B cell (primary cell): Measurements from ENCODE around the gene ESYT1. TPM values are rescaled to one million over a fixed set of nuclear protein-coding genes. Genes with fewer than 3 reads are reported as not detected.

Experiments used
- ATAC-seq: fragments of 200-7000 bp; cut with Tn5 transposase; one replicate; pipeline ENCODE4 v1.10.0; 2021; ENCODE audit warnings: low read depth, mild to moderate bottlenecking, moderate number of reproducible peaks, moderate library complexity
- CTCF ChIA-PET: fragments of 350-600 bp; sonication (Branson Sonifier 250); formaldehyde crosslinking; loops from one replicate; lab custom pipeline; 2021; ENCODE audit warnings: antibody characterized with exemption, inconsistent platforms; lab: Charles Lee
- POLR2A ChIA-PET: fragments of 350-600 bp; sonication (Branson Sonifier 250); formaldehyde crosslinking; loops from one replicate; lab custom pipeline; 2021; ENCODE audit warnings: antibody characterized with exemption; lab: Charles Lee
- DNase-seq: peaks from one replicate; pipeline ENCODE4 v3.0.0; 2013
- H2AFZ ChIP-seq: 2 replicates; pipeline ENCODE4 v1.6.1; 2012; ENCODE audit warnings: mild to moderate bottlenecking, low read depth, low read length; ENCODE audit not compliant: insufficient read depth, poor library complexity, severe bottlenecking
- H3K27ac ChIP-seq, 2 donors: 1 replicate in 1 of 2; 2 replicates in 1 of 2; pipeline ENCODE4 v1.5.1; 2012 to 2013; ENCODE audit warnings: low read length in 2 of 2, mild to moderate bottlenecking in 2 of 2, moderate library complexity in 1 of 2
- H3K27me3 ChIP-seq, 4 experiments: fragments of 200-600 bp in 1 of 4; sonication (generic) in 1 of 4; replicated peaks in 1 of 4; 1 replicate in 2 of 4; 2 replicates in 2 of 4; pipeline versions ENCODE4 v1.6.1 to v1.7.0; 2013 to 2016; ENCODE audit warnings: low read length in 3 of 4, mild to moderate bottlenecking in 2 of 4, mixed read lengths in 1 of 4, moderate library complexity in 1 of 4; ENCODE audit not compliant: insufficient read depth in 4 of 4, control insufficient read depth in 3 of 4; ENCODE audit errors: control extremely low read depth in 1 of 4
- H3K36me3 ChIP-seq, 2 experiments: replicated peaks in 1 of 2; 1 replicate in 1 of 2; 2 replicates in 1 of 2; pipeline versions ENCODE4 v1.6.1 to v1.7.1; 2013; ENCODE audit warnings: low read length in 1 of 2; ENCODE audit not compliant: insufficient read depth in 2 of 2, control insufficient read depth in 1 of 2; ENCODE audit errors: control extremely low read depth in 1 of 2, extremely low read depth in 1 of 2
- H3K4me1 ChIP-seq, 2 donors: fragments of 200-600 bp in 1 of 2; sonication (generic) in 1 of 2; 1 replicate in 1 of 2; 2 replicates in 1 of 2; pipeline versions ENCODE4 v1.5.1 to v1.6.1; 2013 to 2017; ENCODE audit warnings: low read length in 2 of 2; ENCODE audit not compliant: control insufficient read depth in 2 of 2, insufficient read depth in 2 of 2
- H3K4me2 ChIP-seq: replicated peaks from 2 replicates; pipeline ENCODE3; 2012; ENCODE audit warnings: mild to moderate bottlenecking, low read depth, low read length; ENCODE audit not compliant: poor library complexity, severe bottlenecking
- H3K4me3 ChIP-seq, 5 experiments: fragments of 200-600 bp in 1 of 5; sonication (generic) in 1 of 5; 1 replicate in 3 of 5; 2 replicates in 2 of 5; pipeline versions ENCODE4 v1.5.1 to v1.7.0; 2011 to 2016; ENCODE audit warnings: low read length in 4 of 5, mild to moderate bottlenecking in 4 of 5, low read depth in 2 of 5, control low read depth in 1 of 5, moderate library complexity in 1 of 5; ENCODE audit not compliant: insufficient read depth in 1 of 5; ENCODE audit errors: control extremely low read depth in 1 of 5, extremely low read depth in 1 of 5
- H3K79me2 ChIP-seq: fragments of 200-600 bp; sonication (generic); one replicate; pipeline ENCODE4 v1.6.0; 2016; ENCODE audit warnings: low read length; ENCODE audit not compliant: control insufficient read depth, insufficient read depth
- H3K9ac ChIP-seq: fragments of 200-600 bp; sonication (generic); 2 replicates; pipeline ENCODE4 v1.6.1; 2017; ENCODE audit warnings: mild to moderate bottlenecking, low read length, moderate library complexity
- H3K9me3 ChIP-seq, 3 donors: one replicate each; pipeline versions ENCODE4 v1.6.1 to v1.7.1; 2013; ENCODE audit warnings: low read length in 2 of 3; ENCODE audit not compliant: control insufficient read depth in 2 of 3, insufficient read depth in 1 of 3; ENCODE audit errors: control extremely low read depth in 1 of 3
- H4K20me1 ChIP-seq: 2 replicates; pipeline ENCODE4 v1.6.0; 2012; ENCODE audit warnings: mild to moderate bottlenecking, low read length; ENCODE audit not compliant: insufficient read depth, control insufficient read depth, poor library complexity, severe bottlenecking
- H3K27ac Mint-ChIP-seq: one replicate; pipeline ENCODE4 v1.8.0; 2021; ENCODE audit warnings: mixed read lengths
- H3K27me3 Mint-ChIP-seq: one replicate; pipeline ENCODE4 v1.8.0; 2021; ENCODE audit warnings: mixed read lengths
- H3K4me1 Mint-ChIP-seq: one replicate; pipeline ENCODE4 v1.8.0; 2021; ENCODE audit warnings: mixed read lengths
- H3K4me3 Mint-ChIP-seq: one replicate; pipeline ENCODE4 v1.8.0; 2021; ENCODE audit warnings: mixed read lengths
- H3K9me3 Mint-ChIP-seq: one replicate; pipeline ENCODE4 v1.8.0; 2022; ENCODE audit warnings: mixed read lengths; ENCODE audit not compliant: insufficient read depth
- CTCF ChIP-seq: fragments of 200-600 bp; IDR thresholded peaks from one replicate; pipeline ENCODE4 v1.8.0; 2022; ENCODE audit warnings: antibody characterized with exemption, mild to moderate bottlenecking
- EZH2 ChIP-seq: IDR thresholded peaks from 2 replicates; pipeline ENCODE4 v1.6.1; 2012; ENCODE audit warnings: borderline replicate concordance, low read depth, mild to moderate bottlenecking, moderate library complexity, low read length; ENCODE audit not compliant: insufficient read depth, poor library complexity, severe bottlenecking
- WGBS: methylation state at CpG from one replicate; pipeline ENCODE4 v1.1.5; 2013; ENCODE audit warnings: missing lambda C conversion rate; ENCODE audit not compliant: insufficient coverage; 5-methylcytosine and 5-hydroxymethylcytosine counted together
- intact Hi-C: fragments of 100-400 bp; cut with micrococcal nuclease; formaldehyde crosslinking; loops from one replicate; pipeline ENCODE4 v1.10.0; 2022
- polyA plus RNA-seq: library from polyadenylated mRNA; depleted of rRNA; stranded (reverse); fragments of >200 nt; gene quantifications from 2 replicates; pipeline ENCODE4 v1.2.3, GENCODE V29; 2012
- total RNA-seq, 2 donors: library from RNA; stranded (reverse); fragments of 120-200 nt in 1 of 2; gene quantifications; 1 replicate in 1 of 2; 2 replicates in 1 of 2; pipeline versions ENCODE4 v1.2.3 to v1.2.4, GENCODE V29; 2013 to 2022

The ESYT1 gene
- total and polyA plus RNA-seq, 2 donors (not counting 1 experiment from before 2014, with no cell fraction given), result 154 to 162 TPM

GRCh38 chr12:56188778-56189098, 60.7 kb downstream of the ESYT1 start:
- Histone ChIP-seq H3K4me1 (peaks cover 19 to 34% of the 10 kb centered on the region in 2 donors), H3K36me3 (peaks cover 3 to 27% of the 10 kb centered on the region in 2 experiments), H3K4me3 (peak overlapping the region; percentile 61 to 89 (median 80)), H3K79me2 (peaks cover 29% of the 10 kb centered on the region), H3K4me2 (peak overlapping the region; percentile 99), H2AFZ (peak overlapping the region; percentile 73), H3K9me3 (no peaks in the 10 kb centered on the region), H3K9ac (peak overlapping the region; percentile 92), H3K27ac (peak overlapping the region; percentile 30 to 62), H4K20me1 (no peaks in the 10 kb centered on the region), H3K27me3 (no peaks in the 10 kb centered on the region)
- intact Hi-C loops, result loop anchor here (1.0 to 10.0 kb wide), 5 partner anchors 30 to 280 kb away; partner anchors contain the start of genes MYL6, RPS26 and SPRYD4
- WGBS, result 0% methylated on average over 11 of the region's 17 CpGs
- Mint-ChIP-seq H3K4me3 (peak overlapping the region; percentile 88), H3K27ac (peak overlapping the region; percentile 80), H3K4me1 (peaks cover 45% of the 10 kb centered on the region), H3K27me3 (no peaks in the 10 kb centered on the region), H3K9me3 (no peaks in the 10 kb centered on the region)
- no peak for DNase-seq
- TF ChIP-seq CTCF (no peak), EZH2 (no peak)
- ChIA-PET CTCF (interaction anchor here (0.7 to 6.7 kb wide), 32 partner anchors 8 to 450 kb away, joined by 3 to 247 read pairs (median 8); partner anchors contain the start of genes ANKRD52, ESYT1, MYL6B and NABP2), POLR2A (interaction anchor here (0.6 to 3.2 kb wide), 13 partner anchors 13 to 1212 kb away, joined by 3 to 35 read pairs (median 6); partner anchors contain the start of genes ESYT1, MYL6, RAB5B and RNF41)
- ATAC-seq, result no peak
